GM10266 (cell line): ENCODE data around the gene PYHIN1.

ENCODE experiments used
- DNase-seq: peaks from one replicate; pipeline ENCODE4 v3.0.0; 2012; ENCODE audit errors: extremely low spot score
- TF ChIP-seq, protein P1 (sequence below): IDR thresholded peaks from 2 replicates; pipeline ENCODE4 v1.5.1; 2012; ENCODE audit warnings: mild to moderate bottlenecking, low read depth; ENCODE audit not compliant: control insufficient read depth, insufficient read depth; ENCODE audit errors: missing control alignments

Gene PYHIN1

DNA sequence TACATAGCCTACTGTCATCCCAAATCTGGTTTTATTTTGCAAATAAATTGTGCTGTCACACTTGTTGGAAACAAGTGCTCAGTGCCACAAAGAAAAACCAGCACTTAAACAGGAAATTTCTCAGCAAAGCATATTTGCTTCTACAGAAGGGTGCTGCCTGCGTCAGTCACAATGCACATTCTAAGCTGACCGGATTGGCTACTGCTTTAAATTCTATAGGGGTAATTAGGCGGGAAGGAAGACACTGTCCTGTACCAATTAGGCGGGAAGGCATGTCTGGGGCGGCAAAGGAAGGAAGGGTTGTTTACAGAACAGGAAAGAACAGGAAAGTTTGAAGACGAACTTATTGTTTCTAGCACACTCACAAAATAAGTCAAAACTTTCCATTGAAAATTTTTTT is 81.1 kb downstream of the PYHIN1 start:
- peak; percentile 28 for DNase-seq
- TF ChIP-seq, protein P1, sequence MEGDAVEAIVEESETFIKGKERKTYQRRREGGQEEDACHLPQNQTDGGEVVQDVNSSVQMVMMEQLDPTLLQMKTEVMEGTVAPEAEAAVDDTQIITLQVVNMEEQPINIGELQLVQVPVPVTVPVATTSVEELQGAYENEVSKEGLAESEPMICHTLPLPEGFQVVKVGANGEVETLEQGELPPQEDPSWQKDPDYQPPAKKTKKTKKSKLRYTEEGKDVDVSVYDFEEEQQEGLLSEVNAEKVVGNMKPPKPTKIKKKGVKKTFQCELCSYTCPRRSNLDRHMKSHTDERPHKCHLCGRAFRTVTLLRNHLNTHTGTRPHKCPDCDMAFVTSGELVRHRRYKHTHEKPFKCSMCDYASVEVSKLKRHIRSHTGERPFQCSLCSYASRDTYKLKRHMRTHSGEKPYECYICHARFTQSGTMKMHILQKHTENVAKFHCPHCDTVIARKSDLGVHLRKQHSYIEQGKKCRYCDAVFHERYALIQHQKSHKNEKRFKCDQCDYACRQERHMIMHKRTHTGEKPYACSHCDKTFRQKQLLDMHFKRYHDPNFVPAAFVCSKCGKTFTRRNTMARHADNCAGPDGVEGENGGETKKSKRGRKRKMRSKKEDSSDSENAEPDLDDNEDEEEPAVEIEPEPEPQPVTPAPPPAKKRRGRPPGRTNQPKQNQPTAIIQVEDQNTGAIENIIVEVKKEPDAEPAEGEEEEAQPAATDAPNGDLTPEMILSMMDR, result no peak

DNA sequence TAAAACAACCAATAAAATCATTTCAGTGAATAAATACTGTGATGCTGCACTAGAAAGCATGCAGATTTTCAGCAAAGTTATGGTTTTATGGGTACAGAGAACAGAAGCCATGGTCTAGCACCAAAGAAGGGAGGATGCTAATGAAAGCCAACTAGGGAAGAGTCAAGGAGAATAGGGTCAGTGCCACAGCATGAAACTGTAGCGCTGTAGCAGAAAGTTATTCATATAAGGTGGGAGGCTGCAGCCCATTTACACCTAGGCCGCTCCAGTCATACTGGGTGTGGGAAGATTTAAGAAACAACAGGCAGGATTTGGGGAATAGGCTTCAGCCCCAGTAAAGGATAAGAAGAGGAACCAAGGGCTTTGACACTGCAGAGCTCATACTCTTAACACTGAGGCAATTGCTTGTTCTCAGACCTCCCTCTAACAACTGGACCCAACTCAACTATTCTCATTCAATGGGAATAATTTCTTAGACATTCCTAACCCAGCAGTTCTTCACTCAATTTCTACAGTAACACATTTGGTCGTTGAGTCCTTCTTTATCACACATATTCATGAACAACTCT is 82.7 kb downstream of the PYHIN1 start:
- TF ChIP-seq, protein P1, result no peak
- DNase-seq, result no peak

DNA sequence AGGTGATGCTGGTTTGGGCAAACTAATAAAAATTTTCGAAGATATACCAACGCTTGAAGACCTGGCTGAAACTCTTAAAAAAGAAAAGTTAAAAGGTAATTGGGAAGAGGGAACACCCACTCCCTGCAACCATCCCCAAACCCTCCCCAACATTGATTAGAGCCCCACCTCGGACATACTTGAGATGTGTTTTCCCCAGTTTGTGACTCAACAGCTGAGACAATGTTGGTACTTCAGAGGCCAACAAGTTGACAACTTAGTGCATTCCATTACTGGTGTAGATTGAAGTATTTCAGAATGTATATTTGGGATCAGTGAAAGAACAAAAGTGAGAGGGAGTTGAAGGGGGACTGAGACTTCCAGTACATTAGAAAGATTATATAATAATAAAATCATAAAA is 83.5 kb downstream of the PYHIN1 start:
- TF ChIP-seq, protein P1, result no peak
- DNase-seq, result no peak

DNA sequence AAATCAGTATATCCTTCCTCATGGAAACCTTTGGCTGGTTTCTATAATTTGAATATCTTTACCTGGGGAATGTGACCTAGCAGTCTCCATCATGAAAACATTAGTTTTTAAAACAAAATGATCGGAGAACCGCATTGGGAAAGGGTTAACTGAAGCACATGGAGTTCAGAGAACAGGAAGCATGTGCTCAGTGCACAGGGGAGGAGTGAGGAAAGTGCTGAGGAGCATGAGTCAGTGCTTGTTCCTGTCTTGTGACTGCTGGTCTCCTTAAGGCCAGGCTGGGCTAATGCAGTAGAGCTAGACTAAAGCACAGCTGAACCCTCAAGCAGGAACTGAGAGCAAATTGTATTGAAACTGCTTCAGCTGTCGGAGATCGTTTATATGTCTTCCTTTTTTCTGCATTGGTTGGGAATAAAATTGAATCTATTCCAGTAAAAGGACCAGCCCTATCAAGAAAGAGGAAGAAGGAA is 84.1 kb downstream of the PYHIN1 start:
- TF ChIP-seq, protein P1, result no peak
- peak; percentile 55 for DNase-seq

DNA sequence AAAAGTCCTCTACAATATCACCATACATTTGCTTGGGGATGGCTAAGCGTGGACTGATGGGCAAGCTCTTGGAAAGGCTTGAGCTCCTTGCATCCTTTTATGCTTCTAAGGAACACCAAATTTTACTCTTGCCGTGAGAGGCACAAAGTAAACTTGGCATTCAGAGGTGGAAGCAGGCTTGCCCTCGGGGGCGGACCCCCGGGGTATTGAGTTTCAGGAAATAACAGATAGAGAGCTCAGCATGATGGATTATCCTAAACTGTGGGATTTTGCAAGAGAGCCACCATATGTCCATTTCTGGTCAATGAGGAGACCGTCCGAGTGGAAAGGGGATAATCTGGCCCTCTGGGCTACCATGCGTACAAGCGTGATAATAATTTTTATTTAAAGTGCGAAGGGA is 92.4 kb downstream of the PYHIN1 start:
- DNase-seq, result no peak
- TF ChIP-seq, protein P1, result no peak

DNA sequence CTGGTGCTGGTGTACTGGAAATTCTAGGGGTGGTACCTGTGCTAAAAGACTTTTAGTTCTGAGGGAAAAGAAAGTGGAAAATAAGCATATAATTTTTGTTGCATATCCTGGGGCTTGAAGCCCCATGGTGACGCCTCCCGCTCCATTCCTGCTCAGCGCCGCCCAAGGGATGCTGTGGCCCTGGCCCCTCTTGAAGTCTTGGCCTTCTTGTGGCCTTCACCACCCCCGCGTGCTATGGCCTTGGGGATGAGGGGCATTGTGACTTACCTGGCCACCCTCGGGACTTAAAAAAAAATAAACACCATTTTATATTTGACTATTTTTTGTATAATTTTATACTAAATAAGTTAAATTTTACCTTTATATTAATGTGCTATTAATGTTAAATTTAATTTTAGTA is 93.7 kb downstream of the PYHIN1 start:
- TF ChIP-seq, protein P1, result no peak
- no peak for DNase-seq
